ENCODE results near the gene INPP5E. TPM values are rescaled to one million over a fixed set of nuclear protein-coding genes. Genes with fewer than 3 reads are reported as not detected.

INPP5E gene
- total RNA-seq, 1 experiment from 2014 or later, result 18.2 TPM

- no peak for TF ChIP-seq CTCF (conservative IDR thresholded peaks at IDR 0.05)
- TF ChIP-seq EZH2 (IDR thresholded peaks at IDR 0.05; ENCODE audit: low read depth), result no peak
- Histone ChIP-seq H3K4me3 (no peak overlapping the region), H3K9me3 (ENCODE audit: insufficient read depth, low read depth) (no peaks in the 10 kb centered on the region), H3K36me3 (ENCODE audit: low read depth) (peaks cover 34% of the 10 kb centered on the region), H4K20me1 (ENCODE audit: insufficient read depth) (peaks cover 35% of the 10 kb centered on the region), H3K27me3 (ENCODE audit: insufficient read depth, low read depth) (no peaks in the 10 kb centered on the region), H2AFZ (no peak overlapping the region), H3K4me1 (replicated peaks; ENCODE audit: insufficient read depth) (no peaks in the 10 kb centered on the region), H3F3A (ENCODE audit: insufficient read depth, low read depth) (peaks cover 14% of the 10 kb centered on the region), H3K79me2 (ENCODE audit: low read depth) (no peaks in the 10 kb centered on the region), H3K9me2 (ENCODE audit: insufficient read depth) (no peaks in the 10 kb centered on the region), H3K27ac (no peak overlapping the region), H3K4me2 (no peak overlapping the region)
- ChIA-PET CTCF (no interaction called here), POLR2A (ENCODE audit: unreplicated experiment) (no interaction called here)
- no TSS peak for BruUV-seq (replicated peaks)
- DNase-seq, result no peak
- intact Hi-C loops (cut with micrococcal nuclease; ENCODE audit: unreplicated experiment), result no loop called here
Observed at GRCh38 chr9:136462664-136463063, 23.0 kb upstream of the INPP5E start.

- no TSS peak for BruUV-seq (replicated peaks)
- Histone ChIP-seq H3K4me1 (replicated peaks; ENCODE audit: insufficient read depth) (no peaks in the 10 kb centered on the region), H3F3A (ENCODE audit: insufficient read depth, low read depth) (peaks cover 14% of the 10 kb centered on the region), H3K4me2 (no peak overlapping the region), H3K9me2 (ENCODE audit: insufficient read depth) (no peaks in the 10 kb centered on the region), H3K9me3 (ENCODE audit: insufficient read depth, low read depth) (no peaks in the 10 kb centered on the region), H4K20me1 (ENCODE audit: insufficient read depth) (peaks cover 33% of the 10 kb centered on the region), H3K27ac (no peak overlapping the region), H3K79me2 (ENCODE audit: low read depth) (no peaks in the 10 kb centered on the region), H2AFZ (no peak overlapping the region), H3K4me3 (no peak overlapping the region), H3K27me3 (ENCODE audit: insufficient read depth, low read depth) (no peaks in the 10 kb centered on the region), H3K36me3 (ENCODE audit: low read depth) (peaks cover 33% of the 10 kb centered on the region)
- CTCF ChIA-PET, result no interaction called here
- TF ChIP-seq EZH2 (IDR thresholded peaks at IDR 0.05; ENCODE audit: low read depth), result no peak
- no peak for TF ChIP-seq CTCF (conservative IDR thresholded peaks at IDR 0.05)
- DNase-seq, result no peak
- POLR2A ChIA-PET (ENCODE audit: unreplicated experiment), result interaction anchor here (0.6 kb wide), 1 partner anchor 97 kb away, joined by 7 read pairs; the partner anchor contains the start of gene DNLZ
- intact Hi-C loops (cut with micrococcal nuclease; ENCODE audit: unreplicated experiment), result loop anchor here (2.0 kb wide), 1 partner anchor 46 kb away; no protein-coding TSS in a partner anchor
Observed at GRCh38 chr9:136460772-136461325, 21.2 kb upstream of the INPP5E start.

GRCh38 chr9:136459425-136459824 lies 19.8 kb upstream of the INPP5E start:
- BruUV-seq (replicated peaks), result no TSS peak
- intact Hi-C loops (cut with micrococcal nuclease; ENCODE audit: unreplicated experiment), result no loop called here
- CTCF ChIA-PET, result no interaction called here

More at GRCh38 chr9:136459425-136459824, 19.8 kb upstream of the INPP5E start:
- Histone ChIP-seq H3F3A (ENCODE audit: insufficient read depth, low read depth) (peaks cover 14% of the 10 kb centered on the region), H3K9me2 (ENCODE audit: insufficient read depth) (no peaks in the 10 kb centered on the region), H4K20me1 (ENCODE audit: insufficient read depth) (peaks cover 27% of the 10 kb centered on the region), H3K36me3 (ENCODE audit: low read depth) (peaks cover 29% of the 10 kb centered on the region), H3K27ac (no peak overlapping the region), H3K9me3 (ENCODE audit: insufficient read depth, low read depth) (no peaks in the 10 kb centered on the region), H3K79me2 (ENCODE audit: low read depth) (no peaks in the 10 kb centered on the region), H3K27me3 (ENCODE audit: insufficient read depth, low read depth) (no peaks in the 10 kb centered on the region), H3K4me2 (no peak overlapping the region), H3K4me1 (replicated peaks; ENCODE audit: insufficient read depth) (no peaks in the 10 kb centered on the region), H3K4me3 (no peak overlapping the region), H2AFZ (no peak overlapping the region)
- POLR2A ChIA-PET (ENCODE audit: unreplicated experiment), result interaction anchor here (0.5 kb wide), 2 partner anchors 14 to 34 kb away, joined by 5 to 10 read pairs; no protein-coding TSS in a partner anchor
- DNase-seq, result no peak
- no peak for TF ChIP-seq CTCF (conservative IDR thresholded peaks at IDR 0.05)
- no peak for TF ChIP-seq EZH2 (IDR thresholded peaks at IDR 0.05; ENCODE audit: low read depth)

All from PC-9 (cell line).